Bronchial epithelial cell (primary cell): ENCODE measurements around the gene COL11A1. TPM values are rescaled to one million over a fixed set of nuclear protein-coding genes. Genes with fewer than 3 reads are reported as not detected.

Source experiments
- DNase-seq: peaks from one replicate; pipeline ENCODE4 v3.0.0-alpha.2; 2010; ENCODE audit warnings: low read depth
- FAIRE-seq: peaks from 2 replicates; lab custom pipeline; 2011; peaks lifted over from hg19 to GRCh38; lab: Jason Lieb, UNC
- H3K27me3 ChIP-seq: 2 replicates; pipeline ENCODE4 v1.5.1; 2011; ENCODE audit warnings: low read length; ENCODE audit not compliant: control insufficient read depth, insufficient read depth
- H3K36me3 ChIP-seq: 2 replicates; pipeline ENCODE4 v1.5.1; 2011; ENCODE audit warnings: low read length; ENCODE audit not compliant: control insufficient read depth, insufficient read depth
- H3K4me3 ChIP-seq: 2 replicates; pipeline ENCODE4 v1.5.1; 2011; ENCODE audit warnings: mild to moderate bottlenecking, low read depth, low read length, control low read depth
- CTCF ChIP-seq: IDR thresholded peaks from 2 replicates; pipeline ENCODE4 v1.5.1; 2011; ENCODE audit warnings: mild to moderate bottlenecking, moderate library complexity, low read length, control low read depth, inconsistent platforms; ENCODE audit not compliant: insufficient read depth, severe bottlenecking
- total RNA-seq: library from RNA; depleted of rRNA; stranded (reverse); fragments of >200 nt; gene quantifications from 2 replicates; pipeline ENCODE4 v1.2.1, GENCODE V29; 2014

Gene COL11A1
- total RNA-seq, 1 donor from 2014 or later: 0.26 TPM

GRCh38 chr1:102884238-102884637 lies 224.1 kb downstream of the COL11A1 start:
- TF ChIP-seq CTCF: no peak
- FAIRE-seq: no peak
- no peak overlapping the region for H3K4me3 ChIP-seq
- no peaks in the 10 kb centered on the region for H3K36me3 ChIP-seq
- no peak for DNase-seq
- no peaks in the 10 kb centered on the region for H3K27me3 ChIP-seq

- peak; percentile 88 for DNase-seq
- no peak for FAIRE-seq
Observed at GRCh38 chr1:102879439-102879993, 228.8 kb downstream of the COL11A1 start.

GRCh38 chr1:102875756-102876155 lies 232.6 kb downstream of the COL11A1 start:
- H3K36me3 ChIP-seq: no peaks in the 10 kb centered on the region
- DNase-seq: peak; percentile 18

More at GRCh38 chr1:102879439-102879993, 228.8 kb downstream of the COL11A1 start:
- no peaks in the 10 kb centered on the region for H3K27me3 ChIP-seq
- no peak for TF ChIP-seq CTCF
- no peaks in the 10 kb centered on the region for H3K36me3 ChIP-seq
- no peak overlapping the region for H3K4me3 ChIP-seq

GRCh38 chr1:102872526-102872925 lies 235.8 kb downstream of the COL11A1 start:
- H3K36me3 ChIP-seq: no peaks in the 10 kb centered on the region
- TF ChIP-seq CTCF: no peak
- FAIRE-seq (no peak), DNase-seq (no peak)
- no peaks in the 10 kb centered on the region for H3K27me3 ChIP-seq
- no peak overlapping the region for H3K4me3 ChIP-seq

More at GRCh38 chr1:102875756-102876155, 232.6 kb downstream of the COL11A1 start:
- H3K27me3 ChIP-seq: no peaks in the 10 kb centered on the region
- no peak overlapping the region for H3K4me3 ChIP-seq
- FAIRE-seq: no peak
- TF ChIP-seq CTCF: no peak

- FAIRE-seq (no peak), DNase-seq (no peak)
- Histone ChIP-seq H3K4me3 (no peak overlapping the region), H3K27me3 (no peaks in the 10 kb centered on the region), H3K36me3 (no peaks in the 10 kb centered on the region)
- no peak for TF ChIP-seq CTCF
Observed at GRCh38 chr1:102872097-102872496, 236.2 kb downstream of the COL11A1 start.

- FAIRE-seq (no peak), DNase-seq (no peak)
- TF ChIP-seq CTCF: no peak
- no peak overlapping the region for H3K4me3 ChIP-seq
- no peaks in the 10 kb centered on the region for H3K36me3 ChIP-seq
- H3K27me3 ChIP-seq: no peaks in the 10 kb centered on the region
Observed at GRCh38 chr1:102863704-102864103, 244.6 kb downstream of the COL11A1 start.
